GM08714 (cell line): ENCODE measurements around the gene DMKN.
"Not testable (repeated sequence)": the region's sequence is repeated elsewhere in the genome, so short reads cannot be mapped to it uniquely, and the experiment has no call there.

Source experiments
- H3K4me3 ChIP-seq: fragments of 200-500 bp; sonication (Bioruptor generic); 2 replicates; pipeline ENCODE4 v1.5.1; 2014; ENCODE audit warnings: mild to moderate bottlenecking, low read length, inconsistent platforms
- ZNF274 ChIP-seq: IDR thresholded peaks from 2 replicates; pipeline ENCODE4 v1.6.1; 2012; ENCODE audit warnings: mild to moderate bottlenecking, low read depth, low read length

DMKN gene

GRCh38 chr19:35484252-35485036 lies 29.0 kb downstream of the DMKN start:
- no peak for TF ChIP-seq ZNF274
- H3K4me3 ChIP-seq = no peak overlapping the region

GRCh38 chr19:35483089-35483488 lies 30.4 kb downstream of the DMKN start:
- TF ChIP-seq ZNF274 = no peak
- no peak overlapping the region for H3K4me3 ChIP-seq

- no peak overlapping the region for H3K4me3 ChIP-seq
- no peak for TF ChIP-seq ZNF274
Observed at GRCh38 chr19:35478794-35479677, 34.4 kb downstream of the DMKN start.

GRCh38 chr19:35476149-35476548 lies 37.3 kb downstream of the DMKN start:
- TF ChIP-seq ZNF274 = no peak
- no peak overlapping the region for H3K4me3 ChIP-seq

GRCh38 chr19:35474594-35474993 lies 38.9 kb downstream of the DMKN start:
- H3K4me3 ChIP-seq = not testable (repeated sequence)

- no peak for TF ChIP-seq ZNF274
- H3K4me3 ChIP-seq = no peak overlapping the region
Observed at GRCh38 chr19:35474104-35474503, 39.3 kb downstream of the DMKN start.

GRCh38 chr19:35471946-35472345 lies 41.5 kb downstream of the DMKN start:
- no peak for TF ChIP-seq ZNF274
- H3K4me3 ChIP-seq = no peak overlapping the region

GRCh38 chr19:35471075-35471474 lies 42.4 kb downstream of the DMKN start:
- H3K4me3 ChIP-seq = not testable (repeated sequence)

GRCh38 chr19:35470128-35470527 lies 43.3 kb downstream of the DMKN start:
- no peak for TF ChIP-seq ZNF274
- no peak overlapping the region for H3K4me3 ChIP-seq

- TF ChIP-seq ZNF274 = no peak
- no peak overlapping the region for H3K4me3 ChIP-seq
Observed at GRCh38 chr19:35468637-35469036, 44.8 kb downstream of the DMKN start.

GRCh38 chr19:35466259-35466658 lies 47.2 kb downstream of the DMKN start:
- no peak for TF ChIP-seq ZNF274
- H3K4me3 ChIP-seq = no peak overlapping the region

GRCh38 chr19:35462956-35463355 lies 50.5 kb downstream of the DMKN start:
- H3K4me3 ChIP-seq = peak overlapping the region; percentile 26; the same call in 1 of the 2 replicates

- peak overlapping the region; percentile 47; the same call in 1 of the 2 replicates for H3K4me3 ChIP-seq
- no peak for TF ChIP-seq ZNF274
Observed at GRCh38 chr19:35462476-35462953, 50.9 kb downstream of the DMKN start.

- H3K4me3 ChIP-seq = not testable (repeated sequence)
Observed at GRCh38 chr19:35461788-35462187, 51.7 kb downstream of the DMKN start.

GRCh38 chr19:35461060-35461459 lies 52.4 kb downstream of the DMKN start:
- TF ChIP-seq ZNF274 = no peak
- H3K4me3 ChIP-seq = no peak overlapping the region
